OCI-LY1 (cell line): ENCODE measurements around the gene TTC3.

Source experiments
- CTCF ChIP-seq: fragments of 200-600 bp; sonication (generic), shearing (Covaris generic); IDR thresholded peaks from 2 replicates; pipeline ENCODE4 v1.5.1; 2017; ENCODE audit warnings: mild to moderate bottlenecking, antibody characterized with exemption, low read length, moderate library complexity, mixed read lengths
- EZH2 ChIP-seq: fragments of 200-600 bp; sonication (generic), shearing (Covaris generic); IDR thresholded peaks from 2 replicates; pipeline ENCODE4 v1.8.0; 2017; ENCODE audit warnings: borderline replicate concordance, mixed run types, mild to moderate bottlenecking, antibody characterized with exemption, low read length, moderate library complexity, mixed read lengths

DNA sequence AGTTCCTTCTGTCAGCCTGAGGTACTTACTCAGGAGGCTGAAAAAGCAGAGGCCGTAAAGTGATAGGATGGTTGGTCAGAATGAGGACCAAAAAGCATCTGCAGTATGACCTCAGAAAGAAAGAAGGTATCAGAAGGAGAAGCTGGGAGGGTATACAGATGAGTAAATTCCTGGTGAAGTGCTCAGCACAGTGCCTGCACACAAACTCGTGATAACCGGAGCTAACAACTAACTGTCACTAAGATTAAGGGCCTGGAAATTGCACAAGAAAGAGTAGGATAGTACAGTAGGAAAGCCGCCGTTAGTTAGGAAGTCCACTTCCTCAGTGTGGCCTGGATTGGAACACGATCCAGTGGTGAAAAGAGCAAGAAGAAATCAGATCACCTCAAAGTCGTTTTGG, 131.5 kb downstream of the TTC3 start:
- TF ChIP-seq CTCF: no peak
- no peak for TF ChIP-seq EZH2
